Measurements from ENCODE around the gene CCR2.

DNA sequence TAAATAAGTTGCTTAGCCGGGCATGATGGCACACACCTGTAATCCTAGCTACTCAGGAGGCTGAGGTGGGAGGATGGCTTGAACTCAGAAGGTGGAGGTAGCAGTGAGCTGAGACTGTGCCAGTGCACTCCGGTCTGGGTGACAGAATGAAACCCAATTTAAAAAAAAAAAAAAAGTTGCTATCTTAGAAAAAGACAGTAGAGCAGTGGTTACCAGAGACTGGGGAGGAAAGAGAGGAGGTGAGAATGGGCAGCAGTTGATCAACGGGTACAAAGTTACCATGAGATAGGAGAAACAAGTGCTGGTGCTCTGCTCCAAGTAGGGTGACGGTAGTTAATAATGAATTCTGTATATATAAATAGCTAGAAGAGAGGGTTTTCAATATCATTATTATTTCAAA is 821 bp upstream of the CCR2 start:
- TF ChIP-seq, protein P1, sequence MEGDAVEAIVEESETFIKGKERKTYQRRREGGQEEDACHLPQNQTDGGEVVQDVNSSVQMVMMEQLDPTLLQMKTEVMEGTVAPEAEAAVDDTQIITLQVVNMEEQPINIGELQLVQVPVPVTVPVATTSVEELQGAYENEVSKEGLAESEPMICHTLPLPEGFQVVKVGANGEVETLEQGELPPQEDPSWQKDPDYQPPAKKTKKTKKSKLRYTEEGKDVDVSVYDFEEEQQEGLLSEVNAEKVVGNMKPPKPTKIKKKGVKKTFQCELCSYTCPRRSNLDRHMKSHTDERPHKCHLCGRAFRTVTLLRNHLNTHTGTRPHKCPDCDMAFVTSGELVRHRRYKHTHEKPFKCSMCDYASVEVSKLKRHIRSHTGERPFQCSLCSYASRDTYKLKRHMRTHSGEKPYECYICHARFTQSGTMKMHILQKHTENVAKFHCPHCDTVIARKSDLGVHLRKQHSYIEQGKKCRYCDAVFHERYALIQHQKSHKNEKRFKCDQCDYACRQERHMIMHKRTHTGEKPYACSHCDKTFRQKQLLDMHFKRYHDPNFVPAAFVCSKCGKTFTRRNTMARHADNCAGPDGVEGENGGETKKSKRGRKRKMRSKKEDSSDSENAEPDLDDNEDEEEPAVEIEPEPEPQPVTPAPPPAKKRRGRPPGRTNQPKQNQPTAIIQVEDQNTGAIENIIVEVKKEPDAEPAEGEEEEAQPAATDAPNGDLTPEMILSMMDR (IDR thresholded peaks at IDR 0.05): no peak
- no peak for TF ChIP-seq ZFX (IDR thresholded peaks at IDR 0.05; ENCODE audit: borderline replicate concordance)
